Keratinocyte (primary cell): ENCODE measurements around the gene OMD. TPM values are rescaled to one million over a fixed set of nuclear protein-coding genes. Genes with fewer than 3 reads are reported as not detected.

Source experiments
- DNase-seq: peaks from one replicate; pipeline ENCODE4 v3.0.0-alpha.2; 2011; ENCODE audit warnings: low read depth, missing footprints, low spot score
- FAIRE-seq: peaks from 2 replicates; lab custom pipeline; 2011; peaks lifted over from hg19 to GRCh38; lab: Jason Lieb, UNC
- H2AFZ ChIP-seq: 2 replicates; pipeline ENCODE4 v1.6.0; 2012; ENCODE audit warnings: low read length, control low read depth, inconsistent platforms; ENCODE audit not compliant: control insufficient read depth
- H3K27ac ChIP-seq: 2 replicates; pipeline ENCODE4 v1.5.1; 2011; ENCODE audit warnings: low read length; ENCODE audit not compliant: control insufficient read depth, insufficient read depth
- H3K27me3 ChIP-seq: 3 replicates; pipeline ENCODE4 v1.6.0; 2011; ENCODE audit warnings: low read length; ENCODE audit not compliant: control insufficient read depth, insufficient read depth; ENCODE audit errors: extremely low read depth
- H3K36me3 ChIP-seq, 2 experiments: 2 replicates in 1 of 2; 3 replicates in 1 of 2; pipeline ENCODE4 v1.5.1; 2011; ENCODE audit warnings: low read length in 2 of 2, mild to moderate bottlenecking in 1 of 2; ENCODE audit not compliant: control insufficient read depth in 2 of 2, insufficient read depth in 2 of 2; ENCODE audit errors: extremely low read depth in 1 of 2
- H3K4me1 ChIP-seq: 3 replicates; pipeline ENCODE4 v1.5.1; 2011; ENCODE audit warnings: low read length; ENCODE audit not compliant: control insufficient read depth, insufficient read depth; ENCODE audit errors: extremely low read depth
- H3K4me2 ChIP-seq: 3 replicates; pipeline ENCODE4 v1.6.0; 2011; ENCODE audit warnings: low read depth, low read length; ENCODE audit not compliant: control insufficient read depth, insufficient read depth; ENCODE audit errors: extremely low read depth
- H3K4me3 ChIP-seq, 3 experiments: fragments of 200-600 bp in 1 of 3; sonication (generic) in 1 of 3; 2 replicates in 2 of 3; 3 replicates in 1 of 3; pipeline ENCODE4 v1.5.1; 2011 to 2016; ENCODE audit warnings: low read length in 3 of 3, mild to moderate bottlenecking in 3 of 3, control low read depth in 2 of 3, inconsistent platforms in 1 of 3, low read depth in 1 of 3, mixed read lengths in 1 of 3, mixed run types in 1 of 3, moderate library complexity in 1 of 3; ENCODE audit not compliant: control insufficient read depth in 2 of 3, insufficient read depth in 2 of 3; ENCODE audit errors: extremely low read depth in 1 of 3
- H3K79me2 ChIP-seq: 2 replicates; pipeline ENCODE4 v1.6.0; 2012; ENCODE audit warnings: low read length; ENCODE audit not compliant: control insufficient read depth, insufficient read depth
- H3K9ac ChIP-seq: 3 replicates; pipeline ENCODE4 v1.6.0; 2011; ENCODE audit warnings: low read length; ENCODE audit not compliant: control insufficient read depth, insufficient read depth; ENCODE audit errors: extremely low read depth
- H3K9me1 ChIP-seq: 3 replicates; pipeline ENCODE4 v1.6.0; 2011; ENCODE audit warnings: low read length; ENCODE audit not compliant: control insufficient read depth, insufficient read depth; ENCODE audit errors: extremely low read depth
- H3K9me3 ChIP-seq: 2 replicates; pipeline ENCODE4 v1.5.1; 2012; ENCODE audit warnings: low read depth, low read length; ENCODE audit not compliant: control insufficient read depth
- H4K20me1 ChIP-seq: 3 replicates; pipeline ENCODE4 v1.6.0; 2011; ENCODE audit warnings: low read length; ENCODE audit not compliant: control insufficient read depth, insufficient read depth; ENCODE audit errors: extremely low read depth
- CTCF ChIP-seq, 3 experiments: IDR thresholded peaks in 1 of 3; conservative IDR thresholded peaks in 1 of 3; optimal IDR thresholded peaks in 1 of 3; 2 replicates in 2 of 3; 3 replicates in 1 of 3; pipeline versions ENCODE3 to v1.5.1; 2011; ENCODE audit warnings: low read length in 3 of 3, mild to moderate bottlenecking in 3 of 3, moderate library complexity in 2 of 3, control low read depth in 1 of 3, inconsistent platforms in 1 of 3; ENCODE audit not compliant: insufficient read depth in 2 of 3; ENCODE audit errors: extremely low read depth in 1 of 3
- EZH2 ChIP-seq: IDR thresholded peaks from one replicate; pipeline ENCODE4 v1.6.1; 2012; ENCODE audit warnings: inconsistent platforms, mild to moderate bottlenecking, low read length, moderate library complexity
- dilution Hi-C: fragments of 300-500 bp; cut with MboI; formaldehyde crosslinking; loops from one replicate; pipeline ENCODE4 v1.7.0; 2020; ENCODE audit warnings: low sequenced_read_pairs; ENCODE audit not compliant: extremely low pct_ligation_motif_present
- polyA plus RNA-seq, 5 experiments: library from polyadenylated mRNA; depleted of rRNA in 3 of 5; stranded (reverse) in 3 of 5; stranded (forward) in 1 of 5; unstranded in 1 of 5; fragments of >200 nt; gene quantifications; 1 replicate in 1 of 5; 2 replicates in 3 of 5; 3 replicates in 1 of 5; pipeline versions ENCODE4 v1.2.1 to v1.2.3, GENCODE V29; 2011 to 2012; ENCODE audit warnings: missing spikeins in 2 of 5, low read depth in 1 of 5, low replicate concordance in 1 of 5

The OMD gene
- polyA plus RNA-seq, 1 donor (not counting 4 experiments of a cell fraction or from before 2014, with no cell fraction given) = not detected

- no peaks in the 10 kb centered on the region for H3K36me3 ChIP-seq
- dilution Hi-C loops = no loop called here
- H3K4me2 ChIP-seq = peak overlapping the region; percentile 42
- no peak for FAIRE-seq
- no peak for TF ChIP-seq CTCF (optimal IDR thresholded peaks at IDR 0.05 in 1 of 3, IDR thresholded peaks at IDR 0.05 in 1 of 3, conservative IDR thresholded peaks at IDR 0.05 in 1 of 3; ENCODE audit: extremely low read depth in 1 of 3, insufficient read depth in 2 of 3, low read length in 3 of 3)
- TF ChIP-seq EZH2 = no peak
- peak overlapping the region; percentile 64 for H3K27ac ChIP-seq
- H3K27me3 ChIP-seq = no peaks in the 10 kb centered on the region
- H3K9me1 ChIP-seq = no peaks in the 10 kb centered on the region
- peak overlapping the region; percentile 48 for H3K9ac ChIP-seq
- H3K4me1 ChIP-seq = peaks cover 22% of the 10 kb centered on the region
- no peaks in the 10 kb centered on the region for H3K9me3 ChIP-seq
- no peaks in the 10 kb centered on the region for H4K20me1 ChIP-seq
- DNase-seq = no peak
- no peak overlapping the region for H2AFZ ChIP-seq
- no peaks in the 10 kb centered on the region for H3K79me2 ChIP-seq
- no peak overlapping the region for H3K4me3 ChIP-seq
Observed at GRCh38 chr9:92467511-92467910, 43.2 kb upstream of the OMD start.

DNA sequence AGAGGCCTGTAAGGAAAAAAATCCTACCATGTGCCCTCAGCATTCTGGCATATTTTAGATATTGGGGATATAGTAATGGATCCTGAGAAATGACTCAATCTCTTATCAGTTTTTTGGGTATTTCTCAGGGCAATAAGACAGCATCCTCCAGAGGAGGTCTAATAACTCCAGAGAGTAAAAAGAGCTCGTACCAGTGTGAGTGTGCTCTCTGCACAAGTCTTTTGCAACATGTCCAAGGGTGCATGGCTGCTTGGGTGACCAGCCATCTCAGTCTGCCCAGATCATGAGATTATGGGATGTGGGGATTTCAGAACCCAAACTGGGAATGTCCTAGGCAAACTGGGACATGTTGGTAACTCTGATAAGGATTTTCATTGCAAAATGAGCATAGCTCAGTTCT is 42.8 kb upstream of the OMD start:
- no peak for DNase-seq
- H3K79me2 ChIP-seq = no peaks in the 10 kb centered on the region
- H3K4me1 ChIP-seq = peaks cover 22% of the 10 kb centered on the region
- H3K9me1 ChIP-seq = no peaks in the 10 kb centered on the region
- peak overlapping the region; percentile 42 for H3K4me2 ChIP-seq
- no peak overlapping the region for H3K4me3 ChIP-seq
- H3K9me3 ChIP-seq = no peaks in the 10 kb centered on the region
- no peaks in the 10 kb centered on the region for H3K27me3 ChIP-seq
- no peak for FAIRE-seq
- no peak overlapping the region for H2AFZ ChIP-seq
- H3K36me3 ChIP-seq = no peaks in the 10 kb centered on the region
- peak overlapping the region; percentile 64 for H3K27ac ChIP-seq
- no peak overlapping the region for H3K9ac ChIP-seq
- dilution Hi-C loops = no loop called here
- no peaks in the 10 kb centered on the region for H4K20me1 ChIP-seq
- no peak for TF ChIP-seq EZH2
- TF ChIP-seq CTCF (optimal IDR thresholded peaks at IDR 0.05 in 1 of 3, IDR thresholded peaks at IDR 0.05 in 1 of 3, conservative IDR thresholded peaks at IDR 0.05 in 1 of 3; ENCODE audit: extremely low read depth in 1 of 3, insufficient read depth in 2 of 3, low read length in 3 of 3) = no peak
